ENCODE results near the gene HSPA1L.

HSPA1L gene

DNA sequence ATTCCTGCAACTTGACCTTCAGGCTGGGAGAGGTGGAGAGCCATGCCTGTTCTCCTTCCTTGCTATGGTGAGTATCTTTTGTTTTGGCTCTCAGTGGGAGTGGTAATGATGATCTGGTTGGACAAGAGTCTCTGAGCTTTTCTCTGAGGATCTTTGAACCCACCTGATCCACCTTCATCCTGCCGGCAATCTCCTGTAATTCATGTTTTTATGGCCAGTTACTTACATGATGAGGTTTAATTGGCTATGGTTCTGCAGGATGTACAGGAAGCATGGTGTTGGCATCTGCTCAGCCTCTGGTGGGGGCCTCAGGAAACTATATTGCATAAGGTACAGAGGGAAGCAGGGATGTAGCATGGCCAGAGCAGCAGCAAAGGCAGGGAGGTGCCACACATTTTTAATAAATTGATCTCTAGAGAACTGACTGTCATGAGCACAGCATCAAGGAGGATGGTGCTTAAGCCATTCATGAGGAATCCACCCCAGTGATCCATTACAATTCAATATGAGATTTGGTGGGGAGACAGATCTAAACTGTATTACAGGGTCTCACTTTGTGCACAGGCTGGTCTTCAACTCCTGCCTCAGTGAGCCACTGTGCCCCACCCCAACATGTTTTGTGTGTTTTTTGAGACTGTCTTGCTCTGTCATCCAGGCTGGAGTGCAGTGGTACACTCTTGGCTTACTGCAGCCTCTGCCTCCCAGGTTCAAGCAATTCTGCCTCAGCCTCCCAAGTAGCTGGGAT, 22.5 kb upstream of the HSPA1L start:
- peaks cover 55% of the 10 kb centered on the region for H3K4me1 ChIP-seq (ENCODE audit: insufficient read depth, low read length, severe bottlenecking)
- no peaks in the 10 kb centered on the region for H4K20me1 ChIP-seq (ENCODE audit: insufficient read depth, low read length)
- peaks cover 66% of the 10 kb centered on the region for H3K36me3 ChIP-seq (ENCODE audit: insufficient read depth, low read length)
- no peaks in the 10 kb centered on the region for H3K9me2 ChIP-seq (ENCODE audit: low read depth, low read length)
- peak overlapping the region; percentile 97 for H3K27ac ChIP-seq (ENCODE audit: low read depth, low read length, poor library complexity, severe bottlenecking)
- TF ChIP-seq, protein P1, sequence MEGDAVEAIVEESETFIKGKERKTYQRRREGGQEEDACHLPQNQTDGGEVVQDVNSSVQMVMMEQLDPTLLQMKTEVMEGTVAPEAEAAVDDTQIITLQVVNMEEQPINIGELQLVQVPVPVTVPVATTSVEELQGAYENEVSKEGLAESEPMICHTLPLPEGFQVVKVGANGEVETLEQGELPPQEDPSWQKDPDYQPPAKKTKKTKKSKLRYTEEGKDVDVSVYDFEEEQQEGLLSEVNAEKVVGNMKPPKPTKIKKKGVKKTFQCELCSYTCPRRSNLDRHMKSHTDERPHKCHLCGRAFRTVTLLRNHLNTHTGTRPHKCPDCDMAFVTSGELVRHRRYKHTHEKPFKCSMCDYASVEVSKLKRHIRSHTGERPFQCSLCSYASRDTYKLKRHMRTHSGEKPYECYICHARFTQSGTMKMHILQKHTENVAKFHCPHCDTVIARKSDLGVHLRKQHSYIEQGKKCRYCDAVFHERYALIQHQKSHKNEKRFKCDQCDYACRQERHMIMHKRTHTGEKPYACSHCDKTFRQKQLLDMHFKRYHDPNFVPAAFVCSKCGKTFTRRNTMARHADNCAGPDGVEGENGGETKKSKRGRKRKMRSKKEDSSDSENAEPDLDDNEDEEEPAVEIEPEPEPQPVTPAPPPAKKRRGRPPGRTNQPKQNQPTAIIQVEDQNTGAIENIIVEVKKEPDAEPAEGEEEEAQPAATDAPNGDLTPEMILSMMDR (IDR thresholded peaks at IDR 0.05; ENCODE audit: low read length), result no peak
- no peak for TF ChIP-seq EZH2 (IDR thresholded peaks at IDR 0.05; ENCODE audit: borderline replicate concordance, low read length)
- H3K9ac ChIP-seq (ENCODE audit: low read length), result peak overlapping the region; percentile 99
- H3K4me3 ChIP-seq (ENCODE audit: low read depth, low read length, poor library complexity, severe bottlenecking), result peak overlapping the region; percentile 96
- H3K4me2 ChIP-seq (ENCODE audit: low read length), result peak overlapping the region; percentile 95
- H2AFZ ChIP-seq (ENCODE audit: low read length), result no peak overlapping the region
- H3K79me2 ChIP-seq (ENCODE audit: insufficient read depth, low read length), result peaks cover 32% of the 10 kb centered on the region
- H3K9me3 ChIP-seq (ENCODE audit: low read length), result no peaks in the 10 kb centered on the region
- no peaks in the 10 kb centered on the region for H3K27me3 ChIP-seq (ENCODE audit: insufficient read depth, low read length)
- peaks cover 24% of the 10 kb centered on the region for H3F3A ChIP-seq (ENCODE audit: insufficient read depth, low read length)

DNA sequence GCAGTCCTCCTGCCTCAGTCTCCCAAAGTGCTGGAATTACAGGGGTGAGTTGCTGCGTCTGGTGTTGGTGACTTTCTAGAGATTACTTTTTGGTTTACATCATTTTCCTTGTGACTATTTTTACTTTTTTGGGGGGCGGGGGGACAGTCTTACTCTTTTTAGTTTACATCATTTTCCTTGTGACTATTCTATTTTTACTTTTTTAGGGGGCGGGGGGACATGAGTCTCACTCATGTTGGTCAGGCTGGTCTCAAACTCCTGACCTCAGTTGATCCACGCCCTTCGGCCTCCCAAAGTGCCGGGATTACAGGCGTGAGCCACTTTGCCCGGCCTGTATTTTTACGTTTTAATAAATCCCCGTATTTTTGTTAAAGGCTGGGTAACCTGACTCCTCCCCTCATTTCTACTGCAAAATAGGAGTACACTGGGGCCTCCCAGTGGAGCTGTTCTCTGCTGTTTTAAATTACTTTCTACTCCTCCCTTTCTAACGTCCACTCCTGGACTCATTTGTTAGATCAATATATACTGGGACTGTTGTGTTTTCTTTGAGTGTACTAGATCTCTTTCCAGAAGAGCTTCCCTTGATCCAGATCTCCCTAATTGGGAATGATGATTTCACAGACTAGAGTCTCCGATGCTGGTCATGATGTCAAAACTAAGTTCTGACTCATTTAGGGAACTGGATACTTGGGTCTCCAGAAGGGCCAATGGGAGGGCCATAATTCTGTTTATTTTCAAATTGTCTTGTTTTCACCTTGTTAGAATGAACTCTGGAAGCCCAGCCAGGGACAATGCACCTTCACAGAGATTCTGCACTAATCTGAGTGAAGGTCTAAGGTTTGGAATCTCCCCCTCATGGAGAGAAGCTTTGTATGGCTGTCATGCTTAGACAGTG, 21.6 kb upstream of the HSPA1L start:
- peaks cover 33% of the 10 kb centered on the region for H3K79me2 ChIP-seq (ENCODE audit: insufficient read depth, low read length)
- no peaks in the 10 kb centered on the region for H3K27me3 ChIP-seq (ENCODE audit: insufficient read depth, low read length)
- no peaks in the 10 kb centered on the region for H3K9me2 ChIP-seq (ENCODE audit: low read depth, low read length)
- peak overlapping the region; percentile 95 for H3K4me2 ChIP-seq (ENCODE audit: low read length)
- TF ChIP-seq, protein P1 (IDR thresholded peaks at IDR 0.05; ENCODE audit: low read length), result peak; percentile 9; the same call in 1 of the 2 replicates
- no peak for TF ChIP-seq EZH2 (IDR thresholded peaks at IDR 0.05; ENCODE audit: borderline replicate concordance, low read length)
- peaks cover 30% of the 10 kb centered on the region for H3F3A ChIP-seq (ENCODE audit: insufficient read depth, low read length)
- peak overlapping the region; percentile 96 for H3K4me3 ChIP-seq (ENCODE audit: low read depth, low read length, poor library complexity, severe bottlenecking)
- H2AFZ ChIP-seq (ENCODE audit: low read length), result no peak overlapping the region
- no peaks in the 10 kb centered on the region for H4K20me1 ChIP-seq (ENCODE audit: insufficient read depth, low read length)
- peak overlapping the region; percentile 97 for H3K27ac ChIP-seq (ENCODE audit: low read depth, low read length, poor library complexity, severe bottlenecking)
- H3K36me3 ChIP-seq (ENCODE audit: insufficient read depth, low read length), result peaks cover 66% of the 10 kb centered on the region
- peak overlapping the region; percentile 99 for H3K9ac ChIP-seq (ENCODE audit: low read length)
- H3K9me3 ChIP-seq (ENCODE audit: low read length), result no peaks in the 10 kb centered on the region
- peaks cover 59% of the 10 kb centered on the region for H3K4me1 ChIP-seq (ENCODE audit: insufficient read depth, low read length, severe bottlenecking)

DNA sequence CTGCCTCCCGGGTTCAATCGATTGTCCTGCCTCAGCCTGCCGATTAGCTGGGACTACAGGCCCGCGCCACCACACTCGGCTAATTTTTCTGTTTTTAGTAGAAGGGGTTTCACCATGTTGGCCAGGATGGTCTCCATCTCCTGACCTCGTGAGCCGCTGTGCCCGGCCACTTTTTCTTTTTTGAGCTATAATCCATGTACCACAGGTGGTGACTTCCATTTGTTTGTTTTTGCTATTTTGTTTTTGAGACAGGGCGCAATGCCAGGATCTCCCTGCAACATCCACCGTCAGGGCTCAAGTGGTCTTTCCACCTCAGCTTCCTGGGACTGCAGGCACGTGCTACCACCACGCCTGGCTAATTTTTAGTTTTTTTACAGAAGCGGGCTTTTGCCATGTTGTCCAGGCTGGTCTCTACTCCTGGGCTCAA, 21.0 kb upstream of the HSPA1L start:
- Histone ChIP-seq H3K9me3 (ENCODE audit: low read length) (no peaks in the 10 kb centered on the region), H4K20me1 (ENCODE audit: insufficient read depth, low read length) (no peaks in the 10 kb centered on the region), H3K27ac (ENCODE audit: low read depth, low read length, poor library complexity, severe bottlenecking) (peak overlapping the region; percentile 97), H3K9ac (ENCODE audit: low read length) (peak overlapping the region; percentile 99), H3K4me2 (ENCODE audit: low read length) (peak overlapping the region; percentile 95), H2AFZ (ENCODE audit: low read length) (no peak overlapping the region), H3K9me2 (ENCODE audit: low read depth, low read length) (no peaks in the 10 kb centered on the region), H3K79me2 (ENCODE audit: insufficient read depth, low read length) (peaks cover 40% of the 10 kb centered on the region), H3K4me3 (ENCODE audit: low read depth, low read length, poor library complexity, severe bottlenecking) (peak overlapping the region; percentile 96), H3K4me1 (ENCODE audit: insufficient read depth, low read length, severe bottlenecking) (peaks cover 65% of the 10 kb centered on the region), H3K36me3 (ENCODE audit: insufficient read depth, low read length) (peaks cover 63% of the 10 kb centered on the region), H3K27me3 (ENCODE audit: insufficient read depth, low read length) (no peaks in the 10 kb centered on the region), H3F3A (ENCODE audit: insufficient read depth, low read length) (peaks cover 30% of the 10 kb centered on the region)
- TF ChIP-seq, protein P1 (IDR thresholded peaks at IDR 0.05; ENCODE audit: low read length), result no peak
- no peak for TF ChIP-seq EZH2 (IDR thresholded peaks at IDR 0.05; ENCODE audit: borderline replicate concordance, low read length)
